ENCODE results near the gene QRFP.

Gene QRFP

GRCh38 chr9:130896233-130897014, at the start of gene QRFP:
QRFP (minus strand) TSS chr9:130896812; CDS start chr9:130893838, 2,974 bp downstream.
- no peak for DNase-seq

- DNase-seq: no peak
Observed at GRCh38 chr9:130945173-130945572, 48.6 kb upstream of the QRFP start.

GRCh38 chr9:130944510-130945058, 48.0 kb upstream of the QRFP start:
- DNase-seq: no peak

- no peak for DNase-seq
Observed at GRCh38 chr9:130943777-130944176, 47.2 kb upstream of the QRFP start.

- no peak for DNase-seq
Observed at GRCh38 chr9:130943221-130943620, 46.6 kb upstream of the QRFP start.

- DNase-seq: no peak
Observed at GRCh38 chr9:130942679-130943078, 46.1 kb upstream of the QRFP start.

- DNase-seq: no peak
Observed at GRCh38 chr9:130942084-130942483, 45.5 kb upstream of the QRFP start.

- DNase-seq: peak; percentile 74
Observed at GRCh38 chr9:130940693-130941576, 44.3 kb upstream of the QRFP start.

GRCh38 chr9:130940027-130940549, 43.5 kb upstream of the QRFP start:
- no peak for DNase-seq

GRCh38 chr9:130939405-130940026, 42.9 kb upstream of the QRFP start:
- no peak for DNase-seq

GRCh38 chr9:130938652-130939404, 42.2 kb upstream of the QRFP start, which contains the start of gene FIBCD1:
FIBCD1 (minus strand) TSS chr9:130939247; CDS start chr9:130938607, 640 bp downstream.
- DNase-seq: peak; percentile 8

GRCh38 chr9:130938184-130938651, 41.6 kb upstream of the QRFP start:
- DNase-seq: no peak

- no peak for DNase-seq
Observed at GRCh38 chr9:130937146-130938076, 40.8 kb upstream of the QRFP start.

- no peak for DNase-seq
Observed at GRCh38 chr9:130936285-130937117, 39.9 kb upstream of the QRFP start.

- no peak for DNase-seq
Observed at GRCh38 chr9:130935648-130936271, 39.1 kb upstream of the QRFP start.

GRCh38 chr9:130934702-130935647, 38.4 kb upstream of the QRFP start:
- DNase-seq: no peak

- no peak for DNase-seq
Observed at GRCh38 chr9:130934246-130934645, 37.6 kb upstream of the QRFP start.
